Measurements from ENCODE around the gene LAYN.

The LAYN gene

DNA sequence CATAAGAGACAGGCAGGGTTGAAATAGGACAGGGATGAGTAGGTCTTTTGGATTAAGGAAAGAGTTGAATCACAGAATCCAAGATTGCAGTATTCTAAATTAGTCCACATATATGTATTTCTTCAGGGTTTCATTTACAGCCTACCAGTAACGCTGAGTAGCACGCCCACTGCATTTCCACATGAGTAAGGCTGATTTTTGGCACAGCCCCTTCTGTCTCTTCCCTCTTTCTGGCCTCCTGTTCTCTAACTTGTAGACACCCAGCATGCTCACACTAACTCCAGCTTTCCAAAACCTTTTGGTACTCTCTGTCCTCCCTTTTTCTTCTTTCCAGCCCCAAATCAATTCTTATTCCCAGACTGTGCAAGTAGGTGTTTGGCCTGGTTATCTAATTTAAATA lies 58.0 kb downstream of the LAYN start:
- no peak for DNase-seq

DNA sequence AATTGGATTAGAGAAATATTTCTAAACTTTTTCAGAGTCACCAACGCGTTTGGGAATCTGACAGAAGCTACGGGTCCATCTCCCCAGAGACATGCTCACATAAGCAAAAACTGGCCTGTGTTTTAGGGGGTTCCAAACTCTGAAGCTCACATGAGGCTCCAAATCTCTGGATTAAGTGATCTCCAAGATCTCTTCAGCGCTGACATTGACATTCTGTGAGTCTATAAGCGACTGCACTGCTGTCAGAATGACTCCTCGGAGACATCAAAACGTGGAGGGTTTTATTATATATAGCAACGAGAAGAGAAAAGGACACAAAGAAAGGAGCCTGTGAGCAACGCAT lies 61.1 kb downstream of the LAYN start:
- DNase-seq = no peak

DNA sequence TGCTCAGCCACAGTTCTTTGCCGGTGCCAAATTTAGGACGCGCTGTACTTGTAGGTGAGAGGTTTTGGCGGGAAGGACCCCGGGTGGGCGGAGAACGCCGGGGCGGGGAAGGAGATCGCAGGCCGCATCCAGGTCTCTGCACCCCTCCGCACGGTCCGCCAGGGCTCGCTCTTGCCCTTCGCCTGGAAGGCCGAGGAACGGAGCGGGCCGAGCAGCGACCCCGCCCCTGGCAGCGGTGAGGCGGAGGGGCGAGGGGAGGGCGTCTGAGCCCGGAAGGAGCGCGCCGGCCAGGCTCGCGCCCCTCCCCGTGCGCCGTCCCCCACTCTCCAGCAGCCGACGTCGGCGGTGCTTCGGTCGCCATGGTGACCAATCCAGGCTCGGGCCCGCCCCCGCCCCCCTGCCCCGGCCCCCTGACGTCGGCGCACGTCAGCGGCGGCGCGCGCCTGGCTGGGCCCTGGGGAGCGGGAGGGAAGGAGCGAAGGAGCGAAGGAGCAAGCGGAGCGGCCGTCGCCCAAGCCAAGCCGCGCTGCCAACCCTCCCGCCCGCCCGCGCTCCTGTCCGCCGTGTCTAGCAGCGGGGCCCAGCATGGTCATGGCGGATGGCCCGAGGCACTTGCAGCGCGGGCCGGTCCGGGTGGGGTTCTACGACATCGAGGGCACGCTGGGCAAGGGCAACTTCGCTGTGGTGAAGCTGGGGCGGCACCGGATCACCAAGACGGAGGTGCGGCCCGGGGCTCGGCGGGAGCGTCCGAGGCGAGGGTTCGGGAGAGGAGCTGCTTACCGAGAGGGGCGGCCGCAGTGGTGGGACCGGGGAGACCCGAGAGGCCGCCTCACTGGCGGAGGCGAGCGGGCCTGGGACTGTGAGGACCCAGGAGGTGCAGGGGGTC lies 61.7 kb downstream of the LAYN start, which contains the start of gene SIK2:
TSS of gene SIK2 (plus strand) at position 471 of the 886 bp plus-strand sequence. CDS start at position 586, 115 bp downstream.
- peak; percentile 94 for DNase-seq

GRCh38 chr11:111602865-111603610 lies 62.5 kb downstream of the LAYN start:
- DNase-seq = peak; percentile 24

DNA sequence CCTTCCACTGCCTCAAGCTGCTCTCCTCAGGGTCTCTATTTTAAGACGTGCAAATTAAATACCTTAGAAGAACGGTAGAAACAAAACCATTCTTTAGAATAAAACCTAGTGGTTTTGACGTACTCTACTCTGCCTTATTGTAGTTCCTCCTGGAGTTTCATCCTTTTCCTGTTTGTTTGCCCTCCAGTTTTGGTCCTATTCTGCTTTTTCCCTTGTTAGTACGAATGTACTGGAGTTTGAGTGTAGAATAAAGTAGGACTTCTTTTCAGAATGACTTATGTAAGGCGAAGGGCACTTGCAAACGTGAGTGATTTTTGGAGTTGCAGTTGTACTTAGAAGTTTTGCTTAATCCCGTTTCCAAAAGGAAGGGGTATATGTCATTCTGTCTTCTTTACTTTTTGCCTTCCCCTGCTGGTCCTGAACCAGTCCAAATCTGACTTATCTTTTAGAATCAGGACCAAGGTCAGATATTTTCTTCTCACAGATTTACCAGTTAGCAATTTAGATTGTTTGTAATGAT lies 63.2 kb downstream of the LAYN start:
- DNase-seq = no peak

GRCh38 chr11:111604392-111605009 lies 64.0 kb downstream of the LAYN start:
- DNase-seq = peak; percentile 74

- DNase-seq = no peak
These were observed 65.2 kb downstream of the LAYN start for GRCh38 chr11:111605681-111606080.

GRCh38 chr11:111606986-111607385 lies 66.5 kb downstream of the LAYN start:
- no peak for DNase-seq

- no peak for DNase-seq
These were observed 67.2 kb downstream of the LAYN start for GRCh38 chr11:111607751-111608150.

Data from hematopoietic multipotent progenitor cell treated with erythropoietin and hydrocortisone succinate and interleukin-3 and kit ligand, for 8 days (in vitro differentiated cells).